K562 (cell line): ENCODE measurements around the gene PRELID1. TPM values are rescaled to one million over a fixed set of nuclear protein-coding genes. Genes with fewer than 3 reads are reported as not detected.
A peak's percentile ranks its signal among the peaks of the same experiment; 100 is the strongest.

Experiments used
- CBX8 ChIP-seq: fragments of 200-600 bp; sonication (generic); IDR thresholded peaks from 2 replicates; pipeline ENCODE4 v1.6.1; 2012; ENCODE audit warnings: borderline replicate concordance, mixed run types, low read depth, mild to moderate bottlenecking, moderate library complexity, mixed read lengths, low read length, control low read depth, inconsistent platforms; ENCODE audit not compliant: poor library complexity, severe bottlenecking; ENCODE audit errors: extremely low read depth
- CEBPZ ChIP-seq: fragments of 150-350 bp; IDR thresholded peaks from 2 replicates; pipeline ENCODE4 v1.6.1; 2014; ENCODE audit warnings: low read depth, mild to moderate bottlenecking, low read length, borderline replicate concordance
- E2F5 ChIP-seq: sonication (generic); formaldehyde crosslinking; IDR thresholded peaks from 2 replicates; pipeline ENCODE4 v1.8.0; 2022; ENCODE audit warnings: mild to moderate bottlenecking, missing genetic modification reagents
- FUS ChIP-seq: fragments of 200-400 bp; formaldehyde crosslinking; optimal IDR thresholded peaks from 2 replicates; pipeline ENCODE3; 2017; ENCODE audit warnings: low read depth, low read length
- GTF3C2 ChIP-seq: IDR thresholded peaks from 3 replicates; pipeline ENCODE4 v1.6.1; 2011; ENCODE audit warnings: borderline replicate concordance, mild to moderate bottlenecking, moderate library complexity; ENCODE audit not compliant: insufficient read length; ENCODE audit errors: extremely low read depth
- HMG20A ChIP-seq: fragments of 450-650 bp; formaldehyde crosslinking; conservative IDR thresholded peaks from 2 replicates; pipeline ENCODE4 v1.4.0; 2020; ENCODE audit warnings: mild to moderate bottlenecking, mixed read lengths
- MAFK ChIP-seq: IDR thresholded peaks from 2 replicates; pipeline ENCODE4 v1.6.1; 2011; ENCODE audit warnings: low read length, improper control_type of control experiment
- MAZ ChIP-seq, 2 experiments: fragments of 450-650 bp in 1 of 2; sonication (generic) in 1 of 2; formaldehyde crosslinking; IDR thresholded peaks in 1 of 2; conservative IDR thresholded peaks in 1 of 2; 2 replicates each; pipeline versions ENCODE4 v1.4.0 to v1.5.0; 2020; ENCODE audit warnings: mild to moderate bottlenecking in 1 of 2, missing genetic modification reagents in 1 of 2
- NR4A1 ChIP-seq, 2 experiments: fragments of 250-450 bp in 1 of 2; fragments of 450-650 bp in 1 of 2; sonication (Bioruptor Pico) in 1 of 2; IDR thresholded peaks; 2 replicates each; pipeline versions ENCODE4 v1.4.0 to v1.6.1; 2016 to 2020; ENCODE audit warnings: mild to moderate bottlenecking in 2 of 2, missing compliant biosample characterization in 1 of 2, missing genetic modification characterization in 1 of 2, moderate library complexity in 1 of 2
- PRMT5 ChIP-seq: sonication (generic); formaldehyde crosslinking; IDR thresholded peaks from 2 replicates; pipeline ENCODE4 v1.5.0; 2020; ENCODE audit warnings: missing genetic modification reagents
- RHOXF2B ChIP-seq: fragments of 250-450 bp; sonication (Bioruptor Pico); conservative IDR thresholded peaks from 2 replicates; pipeline ENCODE4 v1.5.1; 2021
- SNAPC5 ChIP-seq: fragments of 250-450 bp; sonication (Bioruptor Pico); IDR thresholded peaks from 2 replicates; pipeline ENCODE4 v1.8.0; 2021; ENCODE audit warnings: moderate library complexity, mild to moderate bottlenecking, inconsistent platforms
- SP1 ChIP-seq: sonication (generic); formaldehyde crosslinking; IDR thresholded peaks from 2 replicates; pipeline ENCODE4 v1.8.1; 2022; ENCODE audit warnings: mild to moderate bottlenecking, missing genetic modification reagents
- STAT5B ChIP-seq: fragments of 250-450 bp; sonication (Bioruptor Pico); IDR thresholded peaks from 2 replicates; pipeline ENCODE4 v1.8.0; 2021; ENCODE audit warnings: mild to moderate bottlenecking, inconsistent platforms
- TARDBP ChIP-seq: fragments of 450-650 bp; IDR thresholded peaks from 2 replicates; pipeline ENCODE4 v1.6.1; 2016
- XRCC3 ChIP-seq: fragments of 450-650 bp; IDR thresholded peaks from 2 replicates; pipeline ENCODE4 v1.6.1; 2017; ENCODE audit warnings: mild to moderate bottlenecking, moderate library complexity
- YY1 ChIP-seq, 3 experiments: IDR thresholded peaks; 2 replicates each; pipeline ENCODE4 v1.6.1; 2011; ENCODE audit warnings: low read length in 2 of 3, mild to moderate bottlenecking in 2 of 3, moderate library complexity in 2 of 3, borderline replicate concordance in 1 of 3, control low read depth in 1 of 3, low read depth in 1 of 3; ENCODE audit not compliant: insufficient read depth in 3 of 3, insufficient replicate concordance in 2 of 3, control insufficient read depth in 1 of 3, insufficient read length in 1 of 3; ENCODE audit errors: extremely low read depth in 1 of 3
- ZNF12 ChIP-seq: sonication (generic); formaldehyde crosslinking; IDR thresholded peaks from 2 replicates; pipeline ENCODE4 v1.4.0; 2020; ENCODE audit warnings: mild to moderate bottlenecking, missing genetic modification reagents
- polyA plus RNA-seq, 8 experiments: library from polyadenylated mRNA; depleted of rRNA in 4 of 8; stranded (reverse) in 5 of 8; unstranded in 3 of 8; fragments of >200 nt; fragmentation: Nextera tagmentation in 2 of 8; fragmentation: Illumina TruSeq in 1 of 8; extraction: Ambion mirVana in 2 of 8; extraction: Trizol in 1 of 8; gene quantifications; 2 replicates each; pipeline versions ENCODE4 v1.2.1 to v1.2.3, GENCODE V29; 2011 to 2014; ENCODE audit warnings: inconsistent platforms in 1 of 8, missing spikeins in 1 of 8
- total RNA-seq, 7 experiments: library from RNA; depleted of rRNA in 6 of 7; stranded (reverse); fragments of >200 nt in 6 of 7; fragmentation: Illumina TruSeq in 2 of 7; extraction: Trizol in 2 of 7; gene quantifications; 2 replicates each; pipeline versions ENCODE4 v1.2.1 to v1.2.3, GENCODE V29; 2011 to 2021; ENCODE audit warnings: low replicate concordance in 1 of 7

PRELID1 gene
- total and polyA plus RNA-seq, 9 of the 15 experiments (the other 6 are each of a cell fraction or from before 2014, with no cell fraction given): 40.1 to 484 (median 340) TPM

GRCh38 chr5:177311723-177312648 is 8.4 kb downstream of the PRELID1 start, which contains the start of gene MXD3 (continued):
- TF ChIP-seq CEBPZ: no peak
- no peak for TF ChIP-seq FUS
- TF ChIP-seq PRMT5 (CRISPR knock-in tag): no peak
- no peak for TF ChIP-seq RHOXF2B (CRISPR knock-in tag)
- TF ChIP-seq TARDBP: no peak
- TF ChIP-seq HMG20A (CRISPR knock-in tag): no peak
- TF ChIP-seq GTF3C2: no peak
- TF ChIP-seq SNAPC5 (CRISPR knock-in tag): no peak
- TF ChIP-seq STAT5B (CRISPR knock-in tag): no peak
- TF ChIP-seq CBX8: no peak
- TF ChIP-seq SP1: peak; percentile 94
- TF ChIP-seq NR4A1 (CRISPR knock-in tag; IDR thresholded peaks at IDR 0.05): no peak
- TF ChIP-seq NR4A1 (tag; IDR thresholded peaks at IDR 0.05): no peak
- peak; percentile 71 to 94 for TF ChIP-seq MAZ (CRISPR knock-in tag; conservative IDR thresholded peaks at IDR 0.05 in 1 of 2, IDR thresholded peaks at IDR 0.05 in 1 of 2)
- TF ChIP-seq YY1 (IDR thresholded peaks at IDR 0.05; ENCODE audit: borderline replicate concordance in 1 of 3, control insufficient read depth in 1 of 3, extremely low read depth in 1 of 3, insufficient read depth in 3 of 3, insufficient read length in 1 of 3, insufficient replicate concordance in 2 of 3, low read depth in 1 of 3, low read length in 2 of 3): peak in 1 of 3 experiments; percentile 31
- TF ChIP-seq XRCC3: no peak
- TF ChIP-seq ZNF12 (CRISPR knock-in tag): no peak
- TF ChIP-seq MAFK: no peak
- TF ChIP-seq E2F5 (CRISPR knock-in tag): no peak
